ENCODE results near the gene STX5.

STX5 gene

GRCh38 chr11:62787005-62787759 is 44.7 kb downstream of the STX5 start, which contains the start of gene TMEM179B:
Gene TMEM179B, plus strand, starts transcription at chr11:62787402. Its CDS starts 30 bp downstream, at chr11:62787432.
- peak; percentile 99 for DNase-seq (ENCODE audit: low read depth, low spot score)

- peak; percentile 98 for DNase-seq (ENCODE audit: low read depth, low spot score)
Observed at GRCh38 chr11:62786318-62787004, 45.4 kb downstream of the STX5 start.

DNA sequence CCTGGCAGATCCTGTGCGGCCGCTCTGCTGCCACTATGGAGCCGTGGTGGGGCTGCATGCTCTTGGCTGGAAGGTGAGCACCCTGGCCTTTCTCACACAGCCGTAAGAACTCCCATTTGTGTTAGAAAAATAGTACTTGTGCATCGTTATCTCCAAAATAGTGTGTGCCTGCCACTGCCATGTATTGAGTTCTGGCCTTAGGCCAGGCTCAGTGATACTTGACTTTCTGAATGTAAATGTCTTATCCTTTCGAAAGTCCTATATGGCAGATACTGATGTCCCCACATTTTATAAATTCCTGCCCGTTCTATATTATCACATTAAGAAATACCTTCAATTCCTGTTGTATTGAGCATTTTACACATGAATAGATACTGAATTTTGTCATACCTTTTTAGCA is 49.1 kb downstream of the STX5 start:
- no peak for DNase-seq (ENCODE audit: low read depth, low spot score)

DNA sequence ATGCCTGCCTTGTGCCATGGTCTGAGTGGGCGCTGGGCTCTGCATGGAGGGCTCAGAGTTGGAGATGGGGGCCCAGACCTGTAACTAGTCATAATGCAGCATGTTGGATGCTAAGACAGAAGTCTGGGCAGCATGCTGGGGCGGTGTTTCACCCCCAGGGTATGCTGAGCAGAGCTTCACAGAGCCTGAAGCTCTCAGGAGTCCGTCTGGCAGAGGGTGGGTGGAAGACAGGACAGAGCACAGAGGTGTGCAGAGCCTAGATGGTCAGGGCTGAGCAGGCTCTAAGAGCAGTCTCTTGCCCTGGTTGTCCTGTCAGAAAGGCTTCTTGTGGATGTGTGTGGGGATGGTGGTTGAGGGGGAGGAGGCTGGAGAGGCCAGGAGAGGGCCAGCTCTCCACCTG is 53.4 kb downstream of the STX5 start:
- DNase-seq (ENCODE audit: low read depth, low spot score): no peak

GRCh38 chr11:62777389-62777788 is 54.5 kb downstream of the STX5 start:
- DNase-seq (ENCODE audit: low read depth, low spot score): no peak

- DNase-seq (ENCODE audit: low read depth, low spot score): no peak
Observed at GRCh38 chr11:62775646-62776045, 56.2 kb downstream of the STX5 start.

DNA sequence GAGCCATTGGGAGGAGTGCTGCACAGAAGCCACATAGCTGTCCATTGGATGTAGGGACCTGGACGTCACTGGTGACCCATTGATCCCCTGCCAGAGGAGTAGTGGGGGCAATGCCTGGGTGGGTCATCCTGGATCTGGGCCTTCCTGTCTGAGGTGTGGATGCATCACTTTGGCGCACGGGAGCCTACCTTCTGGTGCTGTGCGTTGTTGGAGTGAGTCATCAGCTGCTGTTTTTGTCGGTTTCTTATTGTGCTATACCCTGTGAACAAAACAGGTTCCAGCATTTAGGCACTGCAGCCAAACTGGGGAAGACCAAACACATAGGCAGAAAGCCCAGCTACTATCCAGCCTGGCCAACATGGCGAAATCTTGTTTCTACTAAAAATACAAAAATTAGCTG is 57.4 kb downstream of the STX5 start:
- no peak for DNase-seq (ENCODE audit: low read depth, low spot score)

DNA sequence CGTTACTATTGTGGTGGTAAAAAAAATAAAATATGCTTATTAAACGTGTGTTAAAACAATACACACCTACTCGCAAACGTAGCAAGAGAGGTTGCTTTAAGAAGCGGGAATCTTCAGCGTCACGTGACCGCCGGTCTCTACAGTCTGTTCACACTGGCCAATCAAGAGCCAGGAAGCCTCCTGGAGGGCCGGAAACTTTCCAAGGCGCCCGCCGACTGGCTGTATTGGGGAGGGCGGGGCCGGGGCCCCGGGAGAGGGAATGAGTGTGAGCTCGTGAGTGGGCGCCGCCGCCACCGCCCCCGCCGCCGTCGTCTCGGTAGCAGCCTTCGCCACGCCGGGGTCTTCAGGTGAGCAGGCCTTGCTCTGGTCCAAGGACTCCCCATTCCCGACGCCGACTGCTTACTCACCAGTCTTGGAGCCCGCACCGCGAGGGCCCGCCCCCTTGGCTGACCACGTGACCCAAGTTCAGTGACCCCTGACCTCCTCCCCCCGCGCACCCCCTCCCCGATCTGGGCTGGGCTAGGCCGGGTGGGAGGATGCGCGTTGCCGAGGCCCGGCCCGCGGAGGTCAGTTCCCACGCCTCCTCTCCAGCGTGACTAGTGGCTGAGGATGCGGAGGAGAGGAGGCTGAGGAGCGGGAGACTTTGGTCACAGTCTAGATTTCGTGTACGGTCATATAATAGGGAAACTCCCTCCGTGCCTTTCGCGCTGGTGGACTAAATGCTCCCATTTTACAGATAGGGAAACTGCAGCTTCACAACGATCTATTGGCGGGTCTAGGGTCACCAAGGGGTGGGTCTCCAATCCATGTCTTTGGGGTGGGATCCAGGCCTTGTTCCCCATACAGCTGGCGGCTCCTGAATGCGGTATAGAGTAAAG is 60.5 kb downstream of the STX5 start, which contains the start of gene TAF6L:
Gene TAF6L (plus strand): TSS at position 253 of the 878 bp plus-strand sequence. CDS start 4,388 bp downstream, outside the sequence.
- DNase-seq (ENCODE audit: low read depth, low spot score): peak; percentile 98

- no peak for DNase-seq (ENCODE audit: low read depth, low spot score)
Observed at GRCh38 chr11:62770778-62771143, 61.1 kb downstream of the STX5 start.

- peak; percentile 31 for DNase-seq (ENCODE audit: low read depth, low spot score)
Observed at GRCh38 chr11:62760867-62761227, 71.0 kb downstream of the STX5 start.

GRCh38 chr11:62757846-62758788 is 73.7 kb downstream of the STX5 start:
- no peak for DNase-seq (ENCODE audit: low read depth, low spot score)
